ENCODE data around the gene DENND4A.

- TF ChIP-seq CTCF (IDR thresholded peaks at IDR 0.05) (no peak), EP300 (IDR thresholded peaks at IDR 0.05) (no peak), POLR2AphosphoS5 (IDR thresholded peaks at IDR 0.05) (no peak), POLR2A (IDR thresholded peaks at IDR 0.05) (no peak)
Observed at GRCh38 chr15:65747265-65747664, 44.8 kb downstream of the DENND4A start.
